ENCODE measurements around the gene SRR.
"Not testable (repeated sequence)": the region's sequence is repeated elsewhere in the genome, so short reads cannot be mapped to it uniquely, and the experiment has no call there.

Gene SRR

DNA sequence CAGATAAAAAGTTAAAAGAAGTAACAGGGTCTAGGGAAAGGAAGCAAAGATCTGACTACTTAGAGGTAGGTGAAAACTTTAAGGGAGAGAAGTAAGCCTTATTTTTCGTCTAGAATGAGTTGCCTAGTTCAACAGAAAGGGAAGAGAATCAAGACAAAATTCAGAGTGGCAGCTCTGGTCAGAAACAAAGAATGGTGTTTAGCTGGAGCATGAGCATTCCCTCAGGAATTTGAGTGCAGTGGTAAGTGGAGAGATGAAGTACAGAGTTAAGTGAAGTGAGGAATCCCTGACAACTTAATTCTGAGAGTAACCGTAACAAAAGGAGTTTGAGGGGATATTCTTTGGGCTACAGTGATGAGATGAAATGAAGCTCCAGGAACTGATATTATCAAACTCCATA lies 11.7 kb upstream of the SRR start:
- DNase-seq, result no peak

DNA sequence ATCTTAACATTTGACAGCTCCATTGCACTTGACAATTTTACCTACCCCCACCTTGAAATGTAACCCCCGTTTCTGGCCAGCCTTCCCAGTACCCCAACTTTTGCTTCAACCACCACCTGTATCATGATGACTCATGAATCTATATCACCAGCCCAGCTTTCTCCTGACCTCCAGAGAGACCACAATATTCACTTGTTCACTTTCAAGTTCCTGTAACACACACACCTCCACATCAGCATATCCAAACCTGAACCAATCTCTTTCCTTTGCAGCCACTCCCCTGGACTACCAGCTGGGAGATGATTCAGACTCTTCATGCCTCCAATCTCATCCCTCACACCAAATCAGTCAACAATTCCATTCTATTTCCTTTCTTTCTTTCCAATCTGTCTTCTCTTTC lies 8.2 kb upstream of the SRR start:
- DNase-seq, result no peak

DNA sequence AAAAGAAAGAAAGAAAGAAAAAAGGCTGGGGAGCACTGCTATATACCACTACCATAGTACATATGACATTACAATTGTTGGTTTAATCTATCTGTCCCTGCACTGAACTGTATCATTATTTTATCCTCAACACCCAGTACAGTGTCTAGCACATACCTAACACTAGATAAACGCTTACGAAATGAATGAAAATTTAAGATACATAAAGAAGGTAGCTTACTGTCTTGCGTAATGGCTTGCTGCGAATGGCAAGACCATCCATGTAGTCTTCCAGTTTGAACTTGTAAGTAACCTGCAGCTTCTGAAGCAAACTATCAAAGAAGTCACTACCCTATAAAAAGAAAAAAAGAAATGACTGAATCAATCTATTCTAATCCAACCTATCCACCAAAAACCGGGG lies 6.7 kb upstream of the SRR start:
- DNase-seq, result no peak

- no peak for DNase-seq
Measured at GRCh38 chr17:2299136-2299535, 4.6 kb upstream of the SRR start.

GRCh38 chr17:2299756-2300155 lies 4.0 kb upstream of the SRR start:
- no peak for DNase-seq

- DNase-seq, result no peak
Measured at GRCh38 chr17:2302778-2303203, 959 bp upstream of the SRR start.

GRCh38 chr17:2304931-2305330 lies 1.2 kb downstream of the SRR start:
- DNase-seq, result no peak

DNA sequence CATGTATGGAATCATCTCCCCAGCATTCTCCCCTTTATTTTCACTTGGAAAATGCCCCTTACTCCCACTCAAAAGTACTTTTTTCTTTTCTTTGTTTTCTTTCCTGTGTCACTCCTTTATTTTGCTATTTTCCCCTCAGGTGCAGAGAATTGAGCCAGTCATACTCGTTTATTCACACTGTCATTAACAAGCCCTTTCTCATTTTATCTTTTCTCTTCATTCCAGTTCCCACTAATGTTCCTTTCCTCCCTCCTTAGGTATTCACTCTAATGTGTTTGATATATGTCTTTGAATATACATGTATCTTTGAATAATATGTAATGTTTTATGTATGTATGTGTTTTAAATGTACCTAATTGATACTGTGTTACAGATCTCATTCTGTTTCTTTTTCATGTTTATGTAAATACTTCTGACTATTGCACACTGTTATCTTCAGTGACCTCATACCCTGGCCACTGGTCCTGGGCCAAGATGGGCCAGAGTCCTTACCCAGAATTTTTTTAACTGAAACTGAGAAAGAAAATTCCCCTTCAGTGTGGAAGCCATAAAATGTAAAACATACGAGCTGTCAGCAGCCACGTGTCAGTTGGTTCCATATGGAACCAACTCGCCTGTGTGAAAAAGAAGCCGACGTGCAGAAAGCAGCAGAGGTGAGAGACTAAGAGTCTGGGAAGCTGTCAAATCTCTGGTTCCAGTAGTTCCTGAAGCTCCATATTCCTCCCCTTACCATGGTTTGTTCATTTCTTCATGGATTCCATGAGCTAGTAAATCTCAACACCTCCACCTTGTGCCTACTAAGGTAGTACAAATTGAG lies 5.8 kb downstream of the SRR start:
- no peak for DNase-seq

DNA sequence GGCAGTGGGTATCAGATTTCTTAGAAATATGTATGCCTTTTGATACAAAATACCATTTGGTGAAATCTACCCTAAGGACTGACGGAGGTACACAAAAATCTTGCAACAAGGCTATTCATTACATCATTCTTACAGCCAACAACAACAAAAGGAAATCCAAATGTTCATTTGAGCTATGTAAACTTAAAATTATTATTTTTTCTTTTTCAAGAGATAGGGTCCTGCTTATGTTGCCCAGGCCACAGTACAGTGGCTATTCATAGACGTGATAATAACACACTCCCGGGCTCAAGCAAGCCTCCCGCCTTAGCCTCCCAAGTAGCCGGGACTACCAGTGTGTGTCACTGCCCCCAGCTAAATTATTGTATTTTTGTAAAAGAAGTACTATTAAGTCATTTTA lies 9.0 kb downstream of the SRR start:
- DNase-seq, result no peak

GRCh38 chr17:2316916-2317205 lies 13.1 kb downstream of the SRR start:
- not testable (repeated sequence) for DNase-seq

- no peak for DNase-seq
Measured at GRCh38 chr17:2317796-2318195, 14.0 kb downstream of the SRR start.

- no peak for DNase-seq
Measured at GRCh38 chr17:2319051-2319450, 15.3 kb downstream of the SRR start.

GRCh38 chr17:2321399-2321798 lies 17.6 kb downstream of the SRR start:
- no peak for DNase-seq

- no peak for DNase-seq
Measured at GRCh38 chr17:2323629-2324314, 20.0 kb downstream of the SRR start.

DNA sequence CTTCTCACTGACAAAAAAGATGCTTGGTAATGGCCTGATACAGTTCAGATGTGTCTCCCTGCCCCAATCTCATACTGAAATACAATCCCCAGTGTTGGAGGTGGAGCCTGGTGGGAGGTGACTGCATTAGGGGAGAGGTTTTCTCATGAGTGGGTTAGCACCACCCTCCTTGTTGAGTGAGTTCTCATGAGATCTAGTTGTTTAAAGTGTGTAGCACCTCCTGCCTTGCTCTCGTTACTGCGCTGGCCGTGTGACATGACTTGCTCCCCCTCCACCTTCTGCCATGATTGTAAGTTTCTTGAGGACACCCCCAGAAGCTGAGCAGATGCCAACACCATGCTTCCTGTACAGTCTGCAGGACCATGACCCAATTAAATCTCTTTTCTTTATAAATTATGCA lies 27.6 kb downstream of the SRR start:
- DNase-seq, result no peak

- DNase-seq, result no peak
Measured at GRCh38 chr17:2335726-2336214, 32.0 kb downstream of the SRR start.

DNA sequence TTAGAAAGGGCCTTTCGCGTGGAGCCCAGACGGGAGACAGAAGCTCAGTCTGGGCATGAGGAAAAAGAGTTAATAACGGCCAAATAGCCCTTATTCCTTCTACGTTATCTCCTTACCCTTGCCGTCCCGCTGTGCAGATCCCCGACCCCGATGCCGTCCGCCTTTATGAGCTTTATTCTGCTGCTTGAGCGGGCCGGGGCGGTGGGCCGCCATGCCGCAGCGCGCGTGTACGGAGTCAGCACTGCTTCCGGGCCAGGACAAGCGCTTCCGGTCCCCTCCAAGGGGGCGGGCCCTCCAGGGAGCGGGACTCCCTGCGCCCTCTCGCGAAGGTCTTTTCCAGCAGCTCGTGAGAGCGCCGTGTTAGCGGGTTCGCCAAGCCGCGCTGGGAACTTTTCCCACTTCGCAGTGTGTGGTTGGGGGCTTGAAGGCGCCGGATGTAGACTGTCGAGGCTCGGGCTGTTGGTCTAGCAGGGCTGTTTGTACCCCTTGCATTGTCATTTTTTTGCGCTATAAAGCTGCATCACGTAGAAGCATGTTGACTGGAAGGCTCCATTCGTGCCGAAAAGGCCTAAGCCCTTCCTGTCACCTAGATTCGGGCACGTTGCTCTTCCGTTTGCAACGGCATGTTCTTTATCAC lies 32.6 kb downstream of the SRR start, which contains the start of gene TSR1:
TSR1 (minus strand) TSS at position 243 of the 637 bp plus-strand sequence; CDS start at position 213, 30 bp downstream.
- peak; percentile 84 for DNase-seq

- peak; percentile 74 for DNase-seq
Measured at GRCh38 chr17:2336852-2337543, 33.2 kb downstream of the SRR start, which contains the start of gene SGSM2. TSS of gene SGSM2 (plus strand) at chr17:2337501. CDS start at chr17:2337689, 188 bp downstream.

DNA sequence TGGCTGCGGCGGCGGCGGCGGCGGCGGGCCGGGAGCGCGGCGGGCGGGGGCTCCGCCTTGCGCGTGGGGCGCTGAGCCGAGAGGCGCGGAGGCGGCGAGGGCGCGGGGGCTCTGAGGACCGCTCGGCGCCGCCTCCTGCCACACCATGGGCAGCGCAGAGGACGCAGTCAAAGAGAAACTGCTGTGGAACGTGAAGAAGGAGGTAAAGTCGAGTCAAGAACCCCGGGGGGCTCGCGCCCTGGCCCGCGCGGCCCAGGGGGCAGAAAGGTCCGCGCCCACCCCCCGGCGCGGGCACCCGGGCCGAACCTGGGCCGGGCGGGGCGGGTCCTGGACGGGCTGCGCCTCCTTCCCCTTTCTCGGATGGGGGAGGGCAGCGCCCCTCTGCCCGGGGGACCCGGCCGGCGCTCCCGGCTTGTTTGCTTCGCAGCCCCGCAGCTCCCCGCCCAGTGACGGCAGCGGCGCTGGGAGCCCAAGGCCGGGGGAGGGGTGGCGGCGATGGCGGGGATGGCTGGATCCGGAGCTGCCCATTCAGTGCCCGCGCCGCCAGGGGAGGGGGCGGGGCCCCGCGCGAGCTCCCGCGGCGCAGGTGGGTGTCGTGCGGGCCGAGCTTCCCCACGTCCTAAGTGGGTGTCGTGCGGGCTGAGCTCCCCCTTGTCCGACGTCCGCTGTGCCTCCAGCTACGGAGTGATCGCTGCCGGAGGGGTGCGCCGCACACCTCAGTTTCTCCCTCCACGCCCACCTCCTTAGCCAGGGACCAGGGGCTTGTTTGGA lies 34.0 kb downstream of the SRR start:
- DNase-seq, result peak; percentile 55

GRCh38 chr17:2338315-2338657 lies 34.5 kb downstream of the SRR start:
- no peak for DNase-seq

- DNase-seq, result no peak
Measured at GRCh38 chr17:2343421-2343820, 39.7 kb downstream of the SRR start.

DNA sequence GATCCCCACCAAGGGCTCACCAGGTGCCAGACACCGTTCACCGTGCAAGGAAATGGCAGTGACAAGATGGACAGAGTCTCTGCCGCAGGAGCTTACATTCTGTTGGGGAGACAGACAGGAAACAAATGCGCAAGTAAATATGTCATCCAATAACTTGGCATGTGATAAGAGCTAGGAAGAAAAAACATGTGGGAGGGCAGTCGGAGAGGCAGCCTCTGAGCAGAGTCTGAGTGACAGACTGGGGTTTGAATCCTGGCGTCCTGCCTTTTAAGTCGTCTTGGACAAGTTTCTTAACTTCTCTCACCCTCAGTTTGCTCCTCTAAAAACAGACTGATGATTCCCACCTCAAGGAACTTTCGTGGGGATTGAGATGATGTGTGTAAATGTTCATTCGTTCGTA lies 40.8 kb downstream of the SRR start:
- DNase-seq, result no peak

DNA sequence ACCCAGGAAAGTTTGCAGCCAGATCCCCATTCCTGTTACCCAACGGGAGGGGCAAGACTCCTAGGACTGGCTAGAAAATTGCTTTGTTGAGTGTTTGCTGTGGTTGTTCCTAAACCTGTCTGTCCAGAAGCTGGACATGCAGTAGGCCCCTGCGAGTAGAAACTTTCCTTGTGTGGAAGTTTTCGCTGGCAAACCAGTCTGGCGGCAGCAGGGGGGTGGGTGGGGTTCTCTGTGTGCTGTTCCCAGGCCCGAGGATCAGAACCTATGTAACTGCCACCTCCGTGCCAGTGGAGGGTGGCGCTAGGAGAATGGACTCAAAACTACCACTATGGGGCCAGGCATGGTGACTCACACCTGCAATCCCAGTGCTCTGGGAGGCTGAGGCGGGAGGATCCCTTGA lies 42.7 kb downstream of the SRR start:
- DNase-seq, result no peak

All from CD4-positive, alpha-beta T cell treated with Interleukin-15 for 1 hour (primary cell).